OCI-LY7 (cell line): Measurements from ENCODE around the gene KRTAP16-1. TPM values are rescaled to one million over a fixed set of nuclear protein-coding genes. Genes with fewer than 3 reads are reported as not detected.

Experiments
- BruUV-seq: library from RNA; stranded (reverse); fragments of 400-500 nt; replicated peaks from 2 replicates; lab custom pipeline; 2021; lab: Mats Ljungman, UMichigan
- CTCF ChIA-PET: fragments of 300-600 bp; sonication (Branson Sonifier 250); formaldehyde crosslinking; loops from one replicate; lab custom pipeline; 2022; ENCODE audit warnings: antibody characterized with exemption; ENCODE audit not compliant: unreplicated experiment; lab: Charles Lee
- POLR2A ChIA-PET: fragments of 300-600 bp; sonication (Branson Sonifier 250); formaldehyde crosslinking; loops from one replicate; lab custom pipeline; 2022; ENCODE audit warnings: antibody characterized with exemption; lab: Charles Lee
- DNase-seq: peaks from one replicate; pipeline ENCODE4 v3.0.0-alpha.2; 2015; ENCODE audit warnings: low spot score
- H2AFZ ChIP-seq: fragments of 200-600 bp; sonication (generic), shearing (Covaris generic); 2 replicates; pipeline ENCODE4 v1.6.1; 2014; ENCODE audit warnings: mild to moderate bottlenecking, antibody characterized with exemption, low read length, moderate library complexity
- H3K27ac ChIP-seq: fragments of 200-600 bp; sonication (generic); 2 replicates; pipeline ENCODE4 v1.5.1; 2014; ENCODE audit warnings: mixed run types, low read depth, mild to moderate bottlenecking, moderate library complexity, low read length, inconsistent platforms; ENCODE audit not compliant: poor library complexity, severe bottlenecking
- H3K36me3 ChIP-seq: fragments of 200-600 bp; sonication (generic); 2 replicates; pipeline ENCODE4 v1.6.1; 2014; ENCODE audit warnings: mild to moderate bottlenecking, antibody characterized with exemption, low read length, moderate library complexity, mixed read lengths; ENCODE audit not compliant: insufficient read depth
- H3K4me1 ChIP-seq: fragments of 200-600 bp; sonication (generic); 2 replicates; pipeline ENCODE4 v1.5.1; 2014; ENCODE audit warnings: mild to moderate bottlenecking, low read length; ENCODE audit not compliant: insufficient read depth, poor library complexity, severe bottlenecking
- H3K4me2 ChIP-seq: fragments of 200-600 bp; sonication (generic); 2 replicates; pipeline ENCODE4 v1.6.1; 2014; ENCODE audit warnings: mild to moderate bottlenecking, low read length
- H3K4me3 ChIP-seq: fragments of 200-600 bp; sonication (generic); 2 replicates; pipeline ENCODE4 v1.5.1; 2014; ENCODE audit warnings: mild to moderate bottlenecking, low read depth, low read length; ENCODE audit not compliant: poor library complexity, severe bottlenecking
- H3K79me2 ChIP-seq: fragments of 200-600 bp; sonication (generic); 2 replicates; pipeline ENCODE4 v1.6.1; 2016; ENCODE audit warnings: low read depth, mild to moderate bottlenecking, low read length, moderate library complexity, mixed read lengths; ENCODE audit not compliant: insufficient read depth
- H3K9me2 ChIP-seq: fragments of 200-600 bp; sonication (generic); 2 replicates; pipeline ENCODE4 v1.6.1; 2016; ENCODE audit warnings: mild to moderate bottlenecking, low read length, mixed read lengths; ENCODE audit not compliant: insufficient read depth
- H3K9me3 ChIP-seq: fragments of 200-600 bp; sonication (generic); 2 replicates; pipeline ENCODE4 v1.6.1; 2014; ENCODE audit warnings: mild to moderate bottlenecking, mixed run types, low read length, mixed read lengths
- H4K20me1 ChIP-seq: fragments of 200-600 bp; sonication (generic); 2 replicates; pipeline ENCODE4 v1.6.1; 2014; ENCODE audit warnings: mild to moderate bottlenecking, antibody characterized with exemption, low read length, moderate library complexity, mixed read lengths; ENCODE audit not compliant: insufficient read depth
- CTCF ChIP-seq: fragments of 200-600 bp; sonication (generic); conservative IDR thresholded peaks from 2 replicates; pipeline ENCODE4 v1.5.1; 2014; ENCODE audit warnings: mild to moderate bottlenecking, antibody characterized with exemption, low read length, moderate library complexity, mixed read lengths
- EZH2phosphoT487 ChIP-seq: fragments of 200-600 bp; sonication (generic); IDR thresholded peaks from 2 replicates; pipeline ENCODE4 v1.6.1; 2018; ENCODE audit warnings: low read depth, borderline replicate concordance, mild to moderate bottlenecking, mixed run types, antibody characterized with exemption, low read length, moderate library complexity, mixed read lengths
- intact Hi-C: fragments of 100-400 bp; cut with micrococcal nuclease; formaldehyde crosslinking; loops from one replicate; pipeline ENCODE4 v1.10.0; 2022; ENCODE audit not compliant: unreplicated experiment
- total RNA-seq, 2 experiments: library from RNA; depleted of rRNA in 1 of 2; stranded (reverse); fragments of >200 nt in 1 of 2; shearing (Covaris generic) in 1 of 2; gene quantifications; 2 replicates each; pipeline ENCODE4 v1.2.3, GENCODE V29; 2014 to 2022

The KRTAP16-1 gene
- total RNA-seq, 2 experiments from 2014 or later: not detected

- POLR2A ChIA-PET: no interaction called here
- no peaks in the 10 kb centered on the region for H3K79me2 ChIP-seq
- H3K9me3 ChIP-seq: no peaks in the 10 kb centered on the region
- H4K20me1 ChIP-seq: no peaks in the 10 kb centered on the region
- H3K27ac ChIP-seq: no peak overlapping the region
- no peaks in the 10 kb centered on the region for H3K9me2 ChIP-seq
- CTCF ChIA-PET: no interaction called here
- DNase-seq: no peak
- H3K36me3 ChIP-seq: no peaks in the 10 kb centered on the region
- TF ChIP-seq EZH2phosphoT487 (no peak), CTCF (no peak)
- no TSS peak for BruUV-seq
- H3K4me2 ChIP-seq: no peak overlapping the region
- no peaks in the 10 kb centered on the region for H3K4me1 ChIP-seq
- intact Hi-C loops: no loop called here
- no peak overlapping the region for H3K4me3 ChIP-seq
- H2AFZ ChIP-seq: no peak overlapping the region
Observed at GRCh38 chr17:41334385-41335305, 25.5 kb upstream of the KRTAP16-1 start.

GRCh38 chr17:41333836-41334235 lies 24.7 kb upstream of the KRTAP16-1 start:
- Histone ChIP-seq H3K4me3 (no peak overlapping the region), H4K20me1 (no peaks in the 10 kb centered on the region), H3K9me2 (no peaks in the 10 kb centered on the region), H3K36me3 (no peaks in the 10 kb centered on the region), H3K9me3 (no peaks in the 10 kb centered on the region), H3K27ac (no peak overlapping the region), H3K79me2 (no peaks in the 10 kb centered on the region), H2AFZ (no peak overlapping the region), H3K4me1 (no peaks in the 10 kb centered on the region), H3K4me2 (no peak overlapping the region)
- DNase-seq: no peak
- intact Hi-C loops: no loop called here
- TF ChIP-seq CTCF: no peak
- TF ChIP-seq EZH2phosphoT487: no peak
- ChIA-PET POLR2A (no interaction called here), CTCF (no interaction called here)
- BruUV-seq: no TSS peak

GRCh38 chr17:41333098-41333497 lies 24.0 kb upstream of the KRTAP16-1 start:
- no TSS peak for BruUV-seq
- no peak for DNase-seq
- CTCF ChIA-PET: no interaction called here

More at GRCh38 chr17:41333098-41333497, 24.0 kb upstream of the KRTAP16-1 start:
- Histone ChIP-seq H3K4me2 (no peak overlapping the region), H4K20me1 (no peaks in the 10 kb centered on the region), H3K4me3 (no peak overlapping the region), H3K36me3 (no peaks in the 10 kb centered on the region), H3K27ac (no peak overlapping the region), H3K9me3 (no peaks in the 10 kb centered on the region), H3K4me1 (no peaks in the 10 kb centered on the region), H3K79me2 (no peaks in the 10 kb centered on the region), H2AFZ (no peak overlapping the region), H3K9me2 (no peaks in the 10 kb centered on the region)
- TF ChIP-seq EZH2phosphoT487: no peak
- TF ChIP-seq CTCF: no peak
- intact Hi-C loops: no loop called here
- POLR2A ChIA-PET: no interaction called here
